Astrocyte of the spinal cord (primary cell): ENCODE measurements around the gene GFER.
"Not testable (repeated sequence)": the region's sequence is repeated elsewhere in the genome, so short reads cannot be mapped to it uniquely, and the experiment has no call there.

Experiments used
- DNase-seq: peaks from one replicate; pipeline ENCODE4 v3.0.0; 2011; ENCODE audit warnings: low read depth, low spot score
- H3K4me3 ChIP-seq: 2 replicates; pipeline ENCODE4 v1.5.1; 2011; ENCODE audit warnings: low read depth, mild to moderate bottlenecking, low read length, moderate library complexity
- CTCF ChIP-seq: IDR thresholded peaks from 2 replicates; pipeline ENCODE4 v1.5.1; 2012; ENCODE audit warnings: low read depth, mild to moderate bottlenecking, low read length, inconsistent platforms
- in situ Hi-C: cut with HindIII; loops from 2 replicates; pipeline ENCODE4 v1.10.0; 2017; ENCODE audit warnings: low sequenced_read_pairs

GFER gene

GRCh38 chr16:2009791-2010510 lies 26.0 kb downstream of the GFER start, which contains the start of gene ZNF598:
Gene ZNF598 (minus strand): TSS chr16:2009821.
- TF ChIP-seq CTCF = no peak
- peak within 1 kb of the TSS; percentile 76 for H3K4me3 ChIP-seq
- DNase-seq = peak; percentile 86
- in situ Hi-C loops = no loop called here

GRCh38 chr16:2011726-2012125 lies 27.7 kb downstream of the GFER start:
- in situ Hi-C loops, H3K4me3 ChIP-seq, DNase-seq: not testable (repeated sequence)

GRCh38 chr16:2013527-2013926 lies 29.5 kb downstream of the GFER start:
- no peak overlapping the region for H3K4me3 ChIP-seq
- no peak for DNase-seq
- no peak for TF ChIP-seq CTCF
- in situ Hi-C loops = no loop called here

- TF ChIP-seq CTCF = no peak
- DNase-seq = no peak
- H3K4me3 ChIP-seq = no peak overlapping the region
- in situ Hi-C loops = no loop called here
Measured at GRCh38 chr16:2015117-2015946, 31.3 kb downstream of the GFER start.

- no peak overlapping the region for H3K4me3 ChIP-seq
- no peak for TF ChIP-seq CTCF
- in situ Hi-C loops = no loop called here
- DNase-seq = no peak
Measured at GRCh38 chr16:2015947-2016208, 31.9 kb downstream of the GFER start.

- H3K4me3 ChIP-seq = no peak overlapping the region
- TF ChIP-seq CTCF = peak; percentile 62
- DNase-seq = no peak
- in situ Hi-C loops = no loop called here
Measured at GRCh38 chr16:2016407-2016922, 32.5 kb downstream of the GFER start.

GRCh38 chr16:2019518-2019920 lies 35.5 kb downstream of the GFER start, which contains the start of gene NPW:
Gene NPW (plus strand): TSS chr16:2019785.
- H3K4me3 ChIP-seq = no peak within 1 kb of the TSS
- in situ Hi-C loops = no loop called here
- no peak for DNase-seq
- no peak for TF ChIP-seq CTCF
